H9 (cell line): ENCODE results near the gene C1QTNF2. TPM values are rescaled to one million over a fixed set of nuclear protein-coding genes. Genes with fewer than 3 reads are reported as not detected.

Experiments
- DNase-seq: peaks from one replicate; pipeline ENCODE4 v3.0.0-alpha.2; 2017
- H2AFZ ChIP-seq: one replicate; pipeline ENCODE4 v1.6.1; 2013; ENCODE audit warnings: mild to moderate bottlenecking, low read length, control low read depth, moderate library complexity
- H2AK5ac ChIP-seq: 2 replicates; pipeline ENCODE4 v1.6.1; 2013; ENCODE audit warnings: low read length, control low read depth, mixed read lengths; ENCODE audit not compliant: insufficient read length
- H2BK120ac ChIP-seq: one replicate; pipeline ENCODE4 v1.6.1; 2013; ENCODE audit warnings: low read depth, mild to moderate bottlenecking, low read length, control low read depth, inconsistent platforms; ENCODE audit not compliant: poor library complexity, severe bottlenecking
- H2BK12ac ChIP-seq: 2 replicates; pipeline ENCODE4 v1.6.1; 2013; ENCODE audit warnings: low read length, control low read depth, mixed read lengths, low read depth; ENCODE audit not compliant: insufficient read length
- H2BK15ac ChIP-seq: 2 replicates; pipeline ENCODE4 v1.6.1; 2013; ENCODE audit warnings: low read depth, low read length, control low read depth
- H2BK20ac ChIP-seq: one replicate; pipeline ENCODE4 v1.6.1; 2013; ENCODE audit warnings: low read depth, mild to moderate bottlenecking, low read length, control low read depth, inconsistent platforms; ENCODE audit not compliant: poor library complexity, severe bottlenecking
- H2BK5ac ChIP-seq: 2 replicates; pipeline ENCODE4 v1.6.1; 2013; ENCODE audit warnings: low read length, control low read depth, mixed read lengths; ENCODE audit not compliant: insufficient read length
- H3K14ac ChIP-seq: 2 replicates; pipeline ENCODE4 v1.6.1; 2013; ENCODE audit warnings: low read length, control low read depth; ENCODE audit not compliant: insufficient read depth
- H3K18ac ChIP-seq: 2 replicates; pipeline ENCODE4 v1.6.1; 2013; ENCODE audit warnings: low read depth, mild to moderate bottlenecking, mixed read lengths, low read length, control low read depth; ENCODE audit not compliant: insufficient read length
- H3K23ac ChIP-seq: 2 replicates; pipeline ENCODE4 v1.6.1; 2013; ENCODE audit warnings: low read length, control low read depth, mixed read lengths, low read depth; ENCODE audit not compliant: insufficient read length
- H3K23me2 ChIP-seq: 2 replicates; pipeline ENCODE4 v1.6.1; 2013; ENCODE audit warnings: low read depth, mild to moderate bottlenecking, mixed read lengths, low read length, control low read depth; ENCODE audit not compliant: insufficient read length, poor library complexity, severe bottlenecking
- H3K27ac ChIP-seq: 2 replicates; pipeline ENCODE4 v1.5.1; 2013; ENCODE audit warnings: low read length, control low read depth, mixed read lengths, low read depth; ENCODE audit not compliant: insufficient read length
- H3K27me3 ChIP-seq: 2 replicates; pipeline ENCODE4 v1.6.1; 2013; ENCODE audit warnings: low read length, control low read depth, inconsistent platforms; ENCODE audit not compliant: insufficient read depth
- H3K4ac ChIP-seq: 2 replicates; pipeline ENCODE4 v1.6.1; 2013; ENCODE audit warnings: low read depth, mild to moderate bottlenecking, control low read depth, inconsistent platforms, low read length, moderate library complexity
- H3K4me1 ChIP-seq: 2 replicates; pipeline ENCODE4 v1.6.1; 2013; ENCODE audit warnings: low read length, control low read depth, inconsistent platforms; ENCODE audit not compliant: insufficient read depth
- H3K4me2 ChIP-seq: 2 replicates; pipeline ENCODE4 v1.6.1; 2013; ENCODE audit warnings: low read length, control low read depth, mixed read lengths; ENCODE audit not compliant: insufficient read length, insufficient read depth
- H3K56ac ChIP-seq: 2 replicates; pipeline ENCODE4 v1.6.1; 2013; ENCODE audit warnings: low read depth, mild to moderate bottlenecking, mixed read lengths, low read length, control low read depth; ENCODE audit not compliant: insufficient read length
- H3K79me1 ChIP-seq: 2 replicates; pipeline ENCODE4 v1.6.1; 2013; ENCODE audit warnings: low read depth, mild to moderate bottlenecking, moderate library complexity, low read length, control low read depth, inconsistent platforms; ENCODE audit not compliant: insufficient read depth, poor library complexity, severe bottlenecking
- H3K79me2 ChIP-seq: 2 replicates; pipeline ENCODE4 v1.6.1; 2013; ENCODE audit warnings: low read length, control low read depth, inconsistent platforms; ENCODE audit not compliant: insufficient read depth
- H3K9ac ChIP-seq: 2 replicates; pipeline ENCODE4 v1.6.1; 2013; ENCODE audit warnings: low read length, control low read depth, mixed read lengths; ENCODE audit not compliant: insufficient read length; ENCODE audit errors: extremely low read depth
- H3K9me3 ChIP-seq: one replicate; pipeline ENCODE4 v1.6.1; 2013; ENCODE audit warnings: low read depth, low read length, inconsistent platforms; ENCODE audit not compliant: control insufficient read depth
- H3T11ph ChIP-seq: one replicate; pipeline ENCODE4 v1.6.1; 2013; ENCODE audit warnings: mild to moderate bottlenecking, low read length, control low read depth, inconsistent platforms
- H4K20me1 ChIP-seq: one replicate; pipeline ENCODE4 v1.6.1; 2013; ENCODE audit not compliant: control insufficient read depth, insufficient read length, insufficient read depth
- H4K5ac ChIP-seq: 2 replicates; pipeline ENCODE4 v1.6.1; 2013; ENCODE audit warnings: low read depth, mild to moderate bottlenecking, mixed read lengths, low read length, control low read depth; ENCODE audit not compliant: insufficient read length
- H4K8ac ChIP-seq: replicated peaks from 2 replicates; pipeline ENCODE4 v1.6.1; 2013; ENCODE audit warnings: low read length, control low read depth, mixed read lengths, low read depth; ENCODE audit not compliant: insufficient read length
- H4K91ac ChIP-seq: 2 replicates; pipeline ENCODE4 v1.6.1; 2013; ENCODE audit warnings: low read depth, mild to moderate bottlenecking, moderate library complexity, mixed read lengths, low read length, control low read depth; ENCODE audit not compliant: insufficient read length
- H3K27ac Mint-ChIP-seq, 3 experiments: 2 replicates in 2 of 3; 3 replicates in 1 of 3; pipeline ENCODE4 v1.8.0; 2020 to 2021; ENCODE audit warnings: mixed read lengths in 3 of 3, mild to moderate bottlenecking in 1 of 3, moderate library complexity in 1 of 3
- H3K27me3 Mint-ChIP-seq: 2 replicates; pipeline ENCODE4 v1.8.0; 2021; ENCODE audit warnings: low read depth, mild to moderate bottlenecking, moderate library complexity, mixed read lengths
- H3K36me3 Mint-ChIP-seq, 3 experiments: 2 replicates in 2 of 3; 3 replicates in 1 of 3; pipeline ENCODE4 v1.8.0; 2020 to 2021; ENCODE audit warnings: low read depth in 3 of 3, mixed read lengths in 3 of 3; ENCODE audit not compliant: insufficient read depth in 1 of 3
- H3K4me1 Mint-ChIP-seq, 2 experiments: 2 replicates each; pipeline ENCODE4 v1.8.0; 2020; ENCODE audit warnings: mixed read lengths in 2 of 2
- H3K4me3 Mint-ChIP-seq, 2 experiments: 2 replicates in 1 of 2; 3 replicates in 1 of 2; pipeline ENCODE4 v1.8.0; 2020 to 2021; ENCODE audit warnings: mild to moderate bottlenecking in 2 of 2, mixed read lengths in 2 of 2, moderate library complexity in 1 of 2
- H3K9me3 Mint-ChIP-seq, 2 experiments: 2 replicates in 1 of 2; 3 replicates in 1 of 2; pipeline ENCODE4 v1.8.0; 2020; ENCODE audit warnings: mild to moderate bottlenecking in 2 of 2, mixed read lengths in 2 of 2, moderate library complexity in 1 of 2
- CTCF ChIP-seq: fragments of 200-600 bp; sonication (generic); conservative IDR thresholded peaks from 3 replicates; pipeline ENCODE4 v1.8.0; 2021; ENCODE audit warnings: antibody characterized with exemption, mild to moderate bottlenecking
- WGBS: extraction: QIAGEN DNeasy Blood & Tissue Kit; methylation state at CpG from one replicate; pipeline ENCODE4 v1.1.7; 2013; ENCODE audit warnings: missing lambda C conversion rate, low lambda C conversion rate, mixed read lengths; ENCODE audit not compliant: insufficient read length; ENCODE audit errors: extremely low coverage; 5-methylcytosine and 5-hydroxymethylcytosine counted together
- total RNA-seq: library from RNA; stranded (reverse); gene quantifications from 2 replicates; pipeline ENCODE4 v1.2.1, GENCODE V29; 2021

C1QTNF2 gene
- total RNA-seq, 1 experiment from 2014 or later: 0.59 TPM

DNA sequence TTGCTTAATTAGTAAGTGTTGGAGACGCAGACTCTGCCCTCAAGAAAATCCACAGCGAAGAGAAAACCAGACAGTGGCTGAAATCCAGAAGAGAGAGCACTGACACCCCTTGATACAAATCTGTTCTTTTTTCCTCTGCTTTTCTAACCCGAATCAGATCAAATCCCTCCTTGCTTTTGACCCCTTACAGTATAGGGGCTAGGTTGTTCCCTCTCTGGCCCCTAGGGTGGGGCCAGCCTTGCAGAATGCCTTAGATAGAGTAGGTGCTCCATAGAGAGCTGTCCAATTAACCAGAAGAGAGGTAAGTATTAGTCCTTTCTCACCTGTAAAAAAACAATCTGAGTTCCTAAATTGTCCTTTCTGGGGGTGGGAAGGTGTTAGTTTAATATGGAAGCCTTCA lies 10.1 kb downstream of the C1QTNF2 start:
- no peak overlapping the region for H3K18ac ChIP-seq
- no peak overlapping the region for H3K27ac ChIP-seq
- H4K20me1 ChIP-seq: no peaks in the 10 kb centered on the region
- H4K5ac ChIP-seq: no peak overlapping the region
- H3K9me3 ChIP-seq: no peaks in the 10 kb centered on the region
- H4K91ac ChIP-seq: no peak overlapping the region
- no peak overlapping the region for H2BK20ac ChIP-seq
- no peak overlapping the region for H2BK5ac ChIP-seq
- H4K8ac ChIP-seq: no peak overlapping the region
- no peaks in the 10 kb centered on the region for H3K79me2 ChIP-seq
- no peak overlapping the region for H3K4ac ChIP-seq
- no peak overlapping the region for H2BK120ac ChIP-seq
- WGBS: no CpG with 5 or more reads among the region's 3 CpGs
- Mint-ChIP-seq H3K4me1 (peaks cover 9 to 23% of the 10 kb centered on the region in 2 experiments), H3K4me3 (no peak overlapping the region), H3K36me3 (no peaks in the 10 kb centered on the region), H3K9me3 (no peaks in the 10 kb centered on the region), H3K27me3 (peaks cover 3% of the 10 kb centered on the region), H3K27ac (no peak overlapping the region)
- H2BK15ac ChIP-seq: no peak overlapping the region
- no peaks in the 10 kb centered on the region for H3K79me1 ChIP-seq
- no peak overlapping the region for H2BK12ac ChIP-seq
- H3K4me1 ChIP-seq: 0 out of 2 replicates have a peak, but pooled peaks cover 2% of the 10 kb centered on the region
- no peak overlapping the region for H3K14ac ChIP-seq
- no peak overlapping the region for H3K4me2 ChIP-seq
- peak; percentile 48 for TF ChIP-seq CTCF
- H3T11ph ChIP-seq: no peak overlapping the region
- no peaks in the 10 kb centered on the region for H3K23me2 ChIP-seq
- H3K9ac ChIP-seq: no peak overlapping the region
- no peak overlapping the region for H3K56ac ChIP-seq
- no peaks in the 10 kb centered on the region for H3K27me3 ChIP-seq
- no peak overlapping the region for H2AFZ ChIP-seq
- peak; percentile 33 for DNase-seq
- no peak overlapping the region for H2AK5ac ChIP-seq
- no peak overlapping the region for H3K23ac ChIP-seq
